Stimulated activated CD8-positive, alpha-beta memory T cell treated with anti-CD3 and anti-CD28 coated beads, Interleukin-12 subunit alpha, Interleukin-12 subunit beta, amount 100 ng/mL, for 4 hours (primary cell): ENCODE data around the gene EIF4E.
"Not testable (repeated sequence)": the region's sequence is repeated elsewhere in the genome, so short reads cannot be mapped to it uniquely, and the experiment has no call there.

Experiments used
- DNase-seq: peaks from one replicate; pipeline ENCODE4 v3.0.0-alpha.2; 2020; ENCODE audit warnings: low read depth

EIF4E gene

GRCh38 chr4:98930311-98930865 is 1.5 kb upstream of the EIF4E start:
- no peak for DNase-seq

GRCh38 chr4:98929341-98930267 is 671 bp upstream of the EIF4E start:
- DNase-seq, result peak; percentile 36

GRCh38 chr4:98928131-98928504 is 815 bp downstream of the EIF4E start:
- peak; percentile 34 for DNase-seq

GRCh38 chr4:98926257-98926656 is 2.7 kb downstream of the EIF4E start:
- not testable (repeated sequence) for DNase-seq

GRCh38 chr4:98921292-98921691 is 7.6 kb downstream of the EIF4E start:
- DNase-seq, result no peak

- DNase-seq, result no peak
Measured at GRCh38 chr4:98919996-98920395, 8.9 kb downstream of the EIF4E start.

GRCh38 chr4:98910728-98911127 is 18.2 kb downstream of the EIF4E start:
- not testable (repeated sequence) for DNase-seq

- no peak for DNase-seq
Measured at GRCh38 chr4:98909646-98910401, 19.1 kb downstream of the EIF4E start.

GRCh38 chr4:98908703-98909262 is 20.1 kb downstream of the EIF4E start:
- DNase-seq, result no peak

GRCh38 chr4:98908182-98908581 is 20.8 kb downstream of the EIF4E start:
- DNase-seq, result no peak

- DNase-seq, result no peak
Measured at GRCh38 chr4:98905839-98906238, 23.1 kb downstream of the EIF4E start.

- DNase-seq, result no peak
Measured at GRCh38 chr4:98905297-98905696, 23.6 kb downstream of the EIF4E start.

GRCh38 chr4:98903963-98904362 is 25.0 kb downstream of the EIF4E start:
- DNase-seq, result no peak

GRCh38 chr4:98903561-98903960 is 25.4 kb downstream of the EIF4E start:
- DNase-seq, result no peak

GRCh38 chr4:98899277-98899676 is 29.7 kb downstream of the EIF4E start:
- no peak for DNase-seq

GRCh38 chr4:98891478-98892337 is 37.2 kb downstream of the EIF4E start:
- DNase-seq, result no peak

GRCh38 chr4:98890702-98891455 is 38.1 kb downstream of the EIF4E start:
- DNase-seq, result no peak

- DNase-seq, result no peak
Measured at GRCh38 chr4:98887145-98887544, 41.8 kb downstream of the EIF4E start.

- DNase-seq, result not testable (repeated sequence)
Measured at GRCh38 chr4:98886382-98886781, 42.6 kb downstream of the EIF4E start.

GRCh38 chr4:98880884-98881283 is 48.0 kb downstream of the EIF4E start:
- DNase-seq, result not testable (repeated sequence)

- DNase-seq, result no peak
Measured at GRCh38 chr4:98879515-98879914, 49.4 kb downstream of the EIF4E start.
